Vagina (tissue), 2 donors: ENCODE data around the gene PRKAG2.

Experiments
- CTCF ChIP-seq, 3 experiments: fragments of 450-650 bp in 2 of 3; fragments of 200-600 bp in 1 of 3; sonication (generic) in 1 of 3; IDR thresholded peaks; one replicate each; pipeline ENCODE4 v1.5.1; 2017 to 2019; ENCODE audit warnings: antibody characterized with exemption in 3 of 3, mild to moderate bottlenecking in 2 of 3, moderate library complexity in 2 of 3
- POLR2A ChIP-seq, 2 donors: fragments of 450-650 bp; IDR thresholded peaks; one replicate each; pipeline ENCODE4 v1.6.1; 2017; ENCODE audit warnings: antibody characterized with exemption in 2 of 2, mild to moderate bottlenecking in 2 of 2, moderate library complexity in 2 of 2
- POLR2AphosphoS5 ChIP-seq, 2 donors: sonication (generic); formaldehyde crosslinking; IDR thresholded peaks; one replicate each; pipeline ENCODE4 v1.9.0; 2017; ENCODE audit warnings: antibody characterized with exemption in 2 of 2, mild to moderate bottlenecking in 2 of 2, low read depth in 1 of 2; ENCODE audit not compliant: insufficient read depth in 1 of 2

- TF ChIP-seq CTCF (IDR thresholded peaks at IDR 0.05) (no peak), POLR2A (IDR thresholded peaks at IDR 0.05) (no peak), POLR2AphosphoS5 (IDR thresholded peaks at IDR 0.05; ENCODE audit: insufficient read depth in 1 of 2, low read depth in 1 of 2) (no peak)
Observed at GRCh38 chr7:151767557-151767956, 109.4 kb downstream of the PRKAG2 start.
